GM12891 (cell line): ENCODE measurements around the gene ARGLU1.

Experiments
- PAX5 ChIP-seq: IDR thresholded peaks from 2 replicates; pipeline ENCODE4 v1.6.1; 2011; ENCODE audit warnings: low read length, moderate library complexity, mild to moderate bottlenecking; ENCODE audit not compliant: insufficient read depth, severe bottlenecking
- POLR2A ChIP-seq: IDR thresholded peaks from 2 replicates; pipeline ENCODE4 v1.6.1; 2011; ENCODE audit warnings: low read depth, low read length, control low read depth
- POLR2AphosphoS5 ChIP-seq: IDR thresholded peaks from 2 replicates; pipeline ENCODE4 v1.6.1; 2011; ENCODE audit warnings: low read depth, low read length, control low read depth
- POU2F2 ChIP-seq: IDR thresholded peaks from 2 replicates; pipeline ENCODE4 v1.6.1; 2011; ENCODE audit warnings: low read depth, mild to moderate bottlenecking, control low read depth, low read length, moderate library complexity
- SPI1 ChIP-seq: IDR thresholded peaks from 2 replicates; pipeline ENCODE4 v1.6.1; 2011; ENCODE audit warnings: low read depth, low read length, control low read depth
- TAF1 ChIP-seq: IDR thresholded peaks from 2 replicates; pipeline ENCODE4 v1.6.1; 2011; ENCODE audit warnings: low read depth, low read length, control low read depth

GRCh38 chr13:106513025-106513983, 54.6 kb downstream of the ARGLU1 start:
- TF ChIP-seq POLR2A = no peak
- no peak for TF ChIP-seq POLR2AphosphoS5
- no peak for TF ChIP-seq POU2F2
- TF ChIP-seq SPI1 = no peak
- TF ChIP-seq TAF1 = no peak
- no peak for TF ChIP-seq PAX5
